ENCODE measurements around the gene KIF9. TPM values are rescaled to one million over a fixed set of nuclear protein-coding genes. Genes with fewer than 3 reads are reported as not detected.

KIF9 gene
- total and polyA plus RNA-seq, 11 donors, result 5.2 to 19.2 (median 8.7) TPM

DNA sequence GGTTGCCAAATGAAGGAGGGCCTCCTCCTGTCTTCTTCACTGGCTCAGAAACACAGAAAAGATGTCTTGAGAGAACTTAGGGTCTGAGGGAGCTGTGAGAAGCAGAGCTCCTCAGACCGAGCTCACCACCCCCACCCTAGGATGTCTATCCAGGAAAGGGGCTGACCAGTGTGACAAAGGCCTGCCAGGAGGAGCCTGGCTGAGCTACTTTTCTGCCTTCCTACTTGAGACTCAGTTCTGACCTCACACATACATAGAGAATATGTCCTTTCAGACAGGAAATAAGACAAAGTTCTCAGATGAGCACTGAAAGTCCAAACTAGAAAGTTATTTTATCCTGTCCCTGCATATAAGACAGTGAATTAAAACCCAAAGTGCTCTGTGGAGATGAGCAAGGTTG, 54.5 kb downstream of the KIF9 start:
- intact Hi-C loops (cut with DNase I), result no loop called here
- H3K36me3 ChIP-seq, result no peaks in the 10 kb centered on the region
- WGBS, 4 donors, result 39 to 60% (median 43%) methylated on average over 1 of the region's 1 CpG; no CpG with 5 or more reads in 1 of the 4 donors
- no peaks in the 10 kb centered on the region for H3K27me3 ChIP-seq
- ATAC-seq, result peak in 3 of 4 donors; percentile 22 to 47 (median 27)
- H3K9me3 ChIP-seq, result no peaks in the 10 kb centered on the region
- TF ChIP-seq POLR2A (IDR thresholded peaks at IDR 0.05), result no peak
- TF ChIP-seq, protein P1, sequence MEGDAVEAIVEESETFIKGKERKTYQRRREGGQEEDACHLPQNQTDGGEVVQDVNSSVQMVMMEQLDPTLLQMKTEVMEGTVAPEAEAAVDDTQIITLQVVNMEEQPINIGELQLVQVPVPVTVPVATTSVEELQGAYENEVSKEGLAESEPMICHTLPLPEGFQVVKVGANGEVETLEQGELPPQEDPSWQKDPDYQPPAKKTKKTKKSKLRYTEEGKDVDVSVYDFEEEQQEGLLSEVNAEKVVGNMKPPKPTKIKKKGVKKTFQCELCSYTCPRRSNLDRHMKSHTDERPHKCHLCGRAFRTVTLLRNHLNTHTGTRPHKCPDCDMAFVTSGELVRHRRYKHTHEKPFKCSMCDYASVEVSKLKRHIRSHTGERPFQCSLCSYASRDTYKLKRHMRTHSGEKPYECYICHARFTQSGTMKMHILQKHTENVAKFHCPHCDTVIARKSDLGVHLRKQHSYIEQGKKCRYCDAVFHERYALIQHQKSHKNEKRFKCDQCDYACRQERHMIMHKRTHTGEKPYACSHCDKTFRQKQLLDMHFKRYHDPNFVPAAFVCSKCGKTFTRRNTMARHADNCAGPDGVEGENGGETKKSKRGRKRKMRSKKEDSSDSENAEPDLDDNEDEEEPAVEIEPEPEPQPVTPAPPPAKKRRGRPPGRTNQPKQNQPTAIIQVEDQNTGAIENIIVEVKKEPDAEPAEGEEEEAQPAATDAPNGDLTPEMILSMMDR (IDR thresholded peaks at IDR 0.05), result no peak
- H3K27ac ChIP-seq, result peak overlapping the region in 9 of 12 donors; percentile 3 to 70 (median 42)
- no peak for DNase-seq
- H3K4me3 ChIP-seq, result peak overlapping the region in 3 of 12 donors; percentile 5 to 12 (median 6)
- H3K4me1 ChIP-seq, result peaks cover 0 to 44% (median 2%) of the 10 kb centered on the region in 12 donors

DNA sequence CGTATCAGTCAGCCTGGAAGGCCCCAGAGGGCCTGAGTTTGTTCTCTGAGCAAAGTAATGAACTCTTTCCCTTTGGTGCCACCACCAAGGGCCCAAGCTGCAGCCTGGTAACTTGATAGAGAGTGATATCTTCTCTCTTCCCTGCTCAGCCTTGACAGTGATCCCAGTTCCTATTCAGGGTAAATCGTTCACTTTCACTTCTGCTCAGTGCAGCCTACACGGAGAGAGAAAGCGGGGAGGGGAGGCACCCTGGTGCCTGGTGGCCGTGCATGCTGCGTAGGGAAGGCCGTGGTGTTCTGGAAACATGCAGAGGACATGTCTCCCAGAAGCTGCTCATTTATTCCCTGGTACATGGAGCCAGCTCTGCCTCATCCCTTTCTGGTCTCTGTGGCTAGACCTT, 54.9 kb downstream of the KIF9 start:
- TF ChIP-seq, protein P1 (IDR thresholded peaks at IDR 0.05), result no peak
- TF ChIP-seq POLR2A (IDR thresholded peaks at IDR 0.05), result no peak
- Histone ChIP-seq H3K4me3 (peak overlapping the region in 3 of 12 donors; percentile 5 to 12 (median 6)), H3K27ac (peak overlapping the region in 9 of 12 donors; percentile 3 to 70 (median 42)), H3K9me3 (no peaks in the 10 kb centered on the region), H3K36me3 (no peaks in the 10 kb centered on the region), H3K27me3 (no peaks in the 10 kb centered on the region), H3K4me1 (peaks cover 0 to 44% (median 2%) of the 10 kb centered on the region in 12 donors)
- intact Hi-C loops (cut with DNase I), result no loop called here
- DNase-seq, result no peak
- WGBS, 4 donors, result 66 to 70% (median 68%) methylated on average over 7 of the region's 7 CpGs
- peak; percentile 26 to 84 (median 62) for ATAC-seq

DNA sequence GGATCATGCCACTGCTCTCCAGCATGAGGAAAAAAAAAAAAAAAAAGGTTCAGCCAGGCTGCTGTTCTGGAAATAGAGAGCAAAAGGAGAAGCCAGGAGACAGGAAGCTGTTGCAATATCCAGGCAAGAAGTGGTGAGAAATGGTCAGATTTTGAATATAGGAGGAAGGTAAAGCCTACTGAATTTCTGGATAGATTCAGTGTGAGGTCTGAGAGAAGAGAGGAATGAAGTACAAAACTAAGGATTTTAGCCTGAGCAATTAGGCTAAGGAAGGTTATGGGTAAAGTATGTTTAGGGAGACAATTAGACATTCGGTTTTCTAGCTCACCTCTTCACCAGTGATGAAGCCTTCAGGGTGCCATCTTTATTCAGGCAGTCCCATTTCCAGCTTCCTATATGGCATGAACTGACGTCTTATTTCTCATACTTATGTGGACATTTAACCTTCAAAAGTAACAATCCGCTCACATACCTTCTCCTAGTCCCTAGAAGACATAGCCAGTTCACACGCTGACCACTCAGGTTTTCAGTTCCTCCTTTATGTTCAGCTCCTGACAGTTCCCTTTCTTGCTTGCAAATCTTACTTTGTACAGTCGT, 57.2 kb downstream of the KIF9 start:
- H3K4me3 ChIP-seq, result no peak overlapping the region
- no peak for TF ChIP-seq POLR2A (IDR thresholded peaks at IDR 0.05)
- TF ChIP-seq, protein P1 (IDR thresholded peaks at IDR 0.05), result no peak
- no peak overlapping the region for H3K27ac ChIP-seq
- WGBS, 4 donors, result 85 to 89% (median 88%) methylated on average over 5 of the region's 5 CpGs
- DNase-seq (no peak), ATAC-seq (no peak)
- H3K4me1 ChIP-seq, result peaks cover 0 to 44% (median 2%) of the 10 kb centered on the region in 12 donors
- intact Hi-C loops (cut with DNase I), result no loop called here
- no peaks in the 10 kb centered on the region for H3K9me3 ChIP-seq
- H3K27me3 ChIP-seq, result no peaks in the 10 kb centered on the region
- H3K36me3 ChIP-seq, result no peaks in the 10 kb centered on the region

DNA sequence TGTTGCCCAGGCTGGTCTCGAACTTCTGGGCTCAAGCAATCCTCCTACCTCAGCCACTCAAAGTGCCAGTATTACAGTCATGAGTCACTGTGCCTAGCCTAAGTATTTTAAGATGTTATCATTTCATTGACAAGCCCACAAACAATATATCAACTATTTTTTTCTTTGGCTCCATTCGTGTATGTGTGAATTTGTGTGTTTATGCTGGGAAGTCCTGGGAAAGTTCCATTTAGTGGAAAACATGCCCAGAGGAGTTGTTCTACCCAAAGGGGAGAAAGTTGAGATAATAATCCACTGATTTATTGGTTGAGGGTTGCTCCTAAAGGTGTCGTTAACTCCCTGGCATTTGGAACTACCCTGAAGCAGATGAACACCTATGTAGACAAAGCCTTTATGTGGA, 58.8 kb downstream of the KIF9 start:
- WGBS, 4 donors, result 82 to 90% (median 88%) methylated on average over 3 of the region's 3 CpGs
- intact Hi-C loops (cut with DNase I), result loop anchor here in 1 of 10 donors (5.0 kb wide), 1 partner anchor 301 kb away; no protein-coding TSS in a partner anchor
- Histone ChIP-seq H3K27me3 (no peaks in the 10 kb centered on the region), H3K36me3 (no peaks in the 10 kb centered on the region), H3K4me3 (no peak overlapping the region), H3K9me3 (no peaks in the 10 kb centered on the region), H3K27ac (no peak overlapping the region), H3K4me1 (peaks cover 0 to 40% (median 2%) of the 10 kb centered on the region in 12 donors)
- TF ChIP-seq, protein P1 (IDR thresholded peaks at IDR 0.05), result no peak
- TF ChIP-seq POLR2A (IDR thresholded peaks at IDR 0.05), result no peak
- DNase-seq (no peak), ATAC-seq (no peak)
